Measurements from ENCODE around the gene BMP8B.
"Not testable (repeated sequence)": the region's sequence is repeated elsewhere in the genome, so short reads cannot be mapped to it uniquely, and the experiment has no call there.

BMP8B gene

GRCh38 chr1:39808784-39809517, 20.3 kb upstream of the BMP8B start:
- no peak for DNase-seq

DNA sequence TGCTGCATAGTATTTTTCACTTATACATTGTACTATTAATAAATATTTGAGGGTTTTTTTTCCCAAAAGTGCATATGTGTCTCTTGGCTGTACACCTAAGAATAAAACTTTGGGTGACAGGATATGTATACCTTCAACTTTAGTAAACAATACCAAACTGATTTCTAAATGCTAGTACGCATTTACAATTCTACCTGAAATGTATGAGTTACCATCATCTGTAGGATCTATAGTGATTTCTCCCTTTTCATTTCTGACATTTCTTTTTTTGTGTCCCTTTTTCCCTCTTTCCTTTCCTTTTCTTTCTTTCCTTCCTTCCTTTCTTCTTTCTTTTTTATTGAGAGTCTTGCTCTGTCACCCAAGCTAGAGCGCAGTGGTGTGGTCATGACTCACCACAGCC, 16.7 kb upstream of the BMP8B start:
- DNase-seq: no peak

- DNase-seq: no peak
Measured at GRCh38 chr1:39802496-39803260, 14.0 kb upstream of the BMP8B start.

DNA sequence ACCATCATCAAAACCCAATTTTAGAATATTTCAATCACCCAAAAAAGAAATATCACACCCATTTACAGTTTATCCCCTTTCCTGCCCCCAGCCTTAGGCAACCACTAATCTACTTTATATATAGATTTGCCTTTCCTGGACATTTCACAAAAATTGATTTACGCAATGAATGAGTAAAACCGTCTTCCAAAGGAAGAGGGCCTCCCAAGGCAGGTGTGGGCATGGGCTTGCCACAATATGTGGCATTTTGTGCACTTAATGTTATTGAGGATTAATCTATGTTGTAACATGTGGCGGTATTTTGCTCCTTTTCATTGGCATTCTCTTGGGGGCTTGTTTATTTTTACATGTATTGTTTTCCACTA, 11.8 kb upstream of the BMP8B start:
- DNase-seq: no peak

GRCh38 chr1:39799770-39800470, 11.3 kb upstream of the BMP8B start:
- DNase-seq: no peak

- not testable (repeated sequence) for DNase-seq
Measured at GRCh38 chr1:39798859-39799769, 10.4 kb upstream of the BMP8B start.

GRCh38 chr1:39795651-39796050, 7.0 kb upstream of the BMP8B start:
- DNase-seq: no peak

- DNase-seq: no peak
Measured at GRCh38 chr1:39791838-39792237, 3.2 kb upstream of the BMP8B start.

GRCh38 chr1:39789571-39790110, 976 bp upstream of the BMP8B start:
- no peak for DNase-seq

DNA sequence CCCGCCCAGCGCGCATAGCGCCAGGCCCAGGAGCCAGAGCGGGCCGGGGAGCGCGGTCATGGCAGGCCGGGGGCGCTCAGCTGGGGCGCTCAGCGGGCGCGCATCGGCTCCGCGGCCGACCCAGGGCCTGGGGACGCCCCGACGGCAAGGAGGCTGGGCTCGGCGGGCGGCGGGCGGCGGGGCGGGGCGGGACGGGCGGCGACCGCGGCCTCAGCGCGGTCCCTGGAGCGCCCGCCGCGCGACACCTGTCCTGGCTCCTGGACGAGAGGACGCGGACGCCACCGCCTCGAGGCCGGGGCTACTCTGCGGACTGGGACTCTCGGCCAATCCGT, 273 bp downstream of the BMP8B start:
- DNase-seq: no peak

DNA sequence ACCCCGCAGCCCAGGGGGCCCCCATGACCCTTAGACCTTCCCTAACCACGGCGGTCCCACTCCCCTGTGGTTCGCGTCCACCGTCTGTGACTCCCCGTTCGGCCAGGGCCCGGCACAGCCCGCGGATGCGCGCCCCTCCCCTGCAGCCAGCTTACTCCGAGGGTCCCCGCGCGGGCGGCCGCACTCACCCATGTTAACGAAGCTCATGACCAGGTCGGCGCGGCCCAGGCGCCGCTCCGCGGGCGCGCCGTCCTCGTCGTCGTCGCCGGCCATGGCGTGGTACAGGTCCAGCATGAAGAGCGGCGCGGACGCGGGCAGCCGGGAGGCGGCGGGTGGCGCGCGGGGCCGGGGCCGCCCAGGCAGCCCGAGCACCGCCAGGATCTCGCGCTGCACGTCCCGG, 701 bp downstream of the BMP8B start:
- DNase-seq: not testable (repeated sequence)

GRCh38 chr1:39787468-39787867, 1.2 kb downstream of the BMP8B start:
- no peak for DNase-seq

- not testable (repeated sequence) for DNase-seq
Measured at GRCh38 chr1:39787108-39787375, 1.6 kb downstream of the BMP8B start.

GRCh38 chr1:39786303-39787107, 2.2 kb downstream of the BMP8B start:
- not testable (repeated sequence) for DNase-seq

DNA sequence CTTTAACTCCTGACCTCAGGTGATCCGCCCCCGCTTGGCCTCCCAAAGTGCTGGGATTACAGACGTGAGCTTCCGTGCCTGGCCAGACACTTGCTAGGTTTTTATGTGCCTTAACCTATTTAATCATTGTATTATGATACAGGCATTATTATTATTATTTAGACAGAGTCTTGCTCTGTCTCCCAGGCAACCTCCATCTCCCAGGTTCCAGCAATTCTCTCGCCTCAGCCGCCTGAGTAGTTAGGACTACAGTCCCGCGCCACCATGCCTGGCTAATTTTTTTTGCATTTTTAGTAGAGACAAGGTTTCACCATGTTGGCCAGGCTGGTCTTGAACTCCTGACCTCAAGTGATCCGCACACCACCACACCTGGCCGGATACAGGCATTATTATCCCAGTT, 6.0 kb downstream of the BMP8B start:
- not testable (repeated sequence) for DNase-seq

DNA sequence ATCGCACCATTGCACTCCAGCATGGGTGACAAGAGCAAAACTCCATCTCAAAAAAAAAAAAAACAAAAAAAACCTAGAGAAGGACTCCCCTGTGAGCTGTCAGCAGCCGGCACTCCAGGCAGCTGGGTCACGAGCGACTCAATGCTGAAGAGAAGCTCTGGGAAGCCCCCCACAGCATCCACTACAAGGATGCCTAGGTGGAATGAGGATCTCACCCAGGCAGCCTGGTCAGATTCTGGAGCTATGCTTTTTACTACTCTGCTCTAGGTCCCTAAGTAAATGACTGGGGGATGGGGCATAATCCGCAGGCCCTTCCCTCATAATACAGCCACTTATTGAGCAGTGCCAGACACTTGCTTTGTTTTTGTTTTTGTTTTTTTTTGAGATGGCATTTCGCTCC, 6.6 kb downstream of the BMP8B start:
- DNase-seq: no peak

- no peak for DNase-seq
Measured at GRCh38 chr1:39781349-39781715, 7.3 kb downstream of the BMP8B start.

DNA sequence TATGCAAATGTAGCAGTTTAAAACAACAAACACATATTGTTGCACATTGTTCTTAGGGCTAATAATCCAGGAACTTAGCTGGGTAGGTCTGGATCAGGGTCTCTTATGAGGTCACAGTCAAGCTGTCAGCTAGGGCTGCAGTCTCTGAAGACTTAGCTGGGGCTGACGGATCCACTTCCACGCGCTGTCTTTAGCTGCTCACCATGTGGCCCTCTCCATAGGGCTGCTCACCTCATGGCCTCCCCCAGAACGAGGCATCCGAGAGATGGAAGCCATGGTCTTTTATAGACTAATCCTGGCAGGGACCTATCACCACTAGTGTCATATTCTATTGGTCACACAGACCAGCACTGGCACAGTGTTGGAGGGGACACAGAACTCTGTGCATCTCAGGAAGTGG, 8.8 kb downstream of the BMP8B start:
- DNase-seq: no peak

GRCh38 chr1:39779137-39779536, 9.5 kb downstream of the BMP8B start:
- DNase-seq: no peak

DNA sequence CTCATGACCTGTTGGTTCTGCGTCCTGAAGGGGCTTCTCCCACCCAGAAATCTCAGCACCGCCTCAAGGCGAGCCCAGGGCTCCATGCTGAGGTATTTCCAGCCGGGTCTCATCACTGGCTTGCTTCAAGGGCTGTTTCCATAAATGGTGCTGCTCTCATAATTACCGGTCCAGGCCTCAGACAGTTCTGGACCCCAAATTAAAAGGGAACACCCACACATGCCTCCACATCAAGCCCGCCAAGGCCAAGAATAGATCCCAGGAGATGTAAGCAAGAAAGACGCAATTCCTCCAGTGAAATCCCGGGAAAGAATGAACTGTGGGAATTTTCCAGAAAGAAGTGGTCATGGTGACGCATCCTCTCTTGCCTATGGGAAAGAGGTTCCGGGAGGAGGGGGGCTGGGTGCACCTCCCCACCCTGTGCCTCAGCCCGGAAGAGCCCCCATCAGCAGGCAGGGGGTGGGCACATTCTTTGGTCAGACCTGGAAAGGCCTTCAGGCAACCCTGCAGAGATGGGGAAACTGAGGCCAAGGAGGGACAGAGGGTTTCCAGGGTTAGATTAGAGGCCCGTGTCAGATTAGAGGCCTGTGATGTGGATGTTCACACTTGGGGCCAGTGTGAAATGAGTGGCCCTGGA, 10.1 kb downstream of the BMP8B start:
- not testable (repeated sequence) for DNase-seq

- DNase-seq: not testable (repeated sequence)
Measured at GRCh38 chr1:39777896-39778295, 10.8 kb downstream of the BMP8B start.

GRCh38 chr1:39777306-39777705, 11.4 kb downstream of the BMP8B start:
- DNase-seq: no peak

Data from cerebellar nuclear complex (tissue), 1 donor.